Right ventricle myocardium inferior (tissue), 1 donor: ENCODE data around the gene LRRC37A. TPM values are rescaled to one million over a fixed set of nuclear protein-coding genes. Genes with fewer than 3 reads are reported as not detected.

Experiments
- total RNA-seq: library from RNA; stranded (reverse); fragmentation: NEBNext Ultra II Directional; extraction: Animal tissue kit (Norgen Biotek cat#: 25700); gene quantifications from one replicate; pipeline ENCODE4 v1.2.1, GENCODE V29; 2021
- donor health status: DM: no; HTN: yes; CAD: no; lungs with severe emphysema.

The LRRC37A gene
- total RNA-seq, 1 donor from 2014 or later = 1.1 TPM

Other genes with a start within 250 kb of the LRRC37A start
- 27.9 TPM for gene KANSL1, start 101.7 kb upstream of the LRRC37A start, total RNA-seq
- gene ARL17B, start 66.6 kb downstream of the LRRC37A start, total RNA-seq = 14.9 TPM
- 5.2 TPM for gene LRRC37A2, start 217.3 kb downstream of the LRRC37A start, total RNA-seq